Body of pancreas (tissue), 4 donors: Measurements from ENCODE around the gene ZFHX3. TPM values are rescaled to one million over a fixed set of nuclear protein-coding genes. Genes with fewer than 3 reads are reported as not detected.
A peak's percentile ranks its signal among the peaks of the same experiment; 100 is the strongest.

Source experiments
- ATAC-seq: fragments of 150-250 bp; one replicate; pipeline ENCODE4 v1.9.1; 2016
- DNase-seq, 4 donors: peaks; one replicate each; pipeline ENCODE4 v3.0.0-alpha.2; 2019
- H3K27ac ChIP-seq, 4 donors: fragments of 200-600 bp; sonication (generic); 1 replicate in 3 of 4; 2 replicates in 1 of 4; pipeline versions ENCODE4 v1.5.1 to v1.6.1; 2016 to 2019; ENCODE audit warnings: mild to moderate bottlenecking in 1 of 4, mixed read lengths in 1 of 4, moderate library complexity in 1 of 4
- H3K27me3 ChIP-seq, 2 donors: fragments of 200-600 bp; sonication (generic); one replicate each; pipeline ENCODE4 v1.6.0; 2016; ENCODE audit warnings: mild to moderate bottlenecking in 1 of 2
- H3K36me3 ChIP-seq, 2 donors: fragments of 200-600 bp; sonication (generic); replicated peaks in 1 of 2; 2 replicates each; pipeline ENCODE4 v1.5.1; 2016; ENCODE audit warnings: low read depth in 2 of 2; ENCODE audit not compliant: insufficient read depth in 1 of 2
- H3K4me1 ChIP-seq: fragments of 200-600 bp; sonication (generic); one replicate; pipeline ENCODE4 v1.6.0; 2016
- H3K4me3 ChIP-seq, 2 donors: fragments of 200-600 bp; sonication (generic); 1 replicate in 1 of 2; 2 replicates in 1 of 2; pipeline ENCODE4 v1.5.1; 2016 to 2019
- H3K9me3 ChIP-seq, 3 donors: fragments of 200-600 bp; sonication (generic); 1 replicate in 2 of 3; 2 replicates in 1 of 3; pipeline ENCODE4 v1.5.1; 2016
- CTCF ChIP-seq, 7 experiments: fragments of 450-650 bp in 4 of 7; fragments of 200-600 bp in 3 of 7; sonication (generic) in 3 of 7; IDR thresholded peaks; one replicate each; pipeline ENCODE4 v1.5.1; 2016 to 2019; ENCODE audit warnings: antibody characterized with exemption in 7 of 7
- POLR2A ChIP-seq, 3 donors: fragments of 450-650 bp; IDR thresholded peaks; one replicate each; pipeline ENCODE4 v1.6.1; 2016; ENCODE audit warnings: antibody characterized with exemption in 3 of 3, mild to moderate bottlenecking in 2 of 3
- WGBS, 2 donors: methylation state at CpG; one replicate each; pipeline ENCODE4 v1.1.5; 2017; 5-methylcytosine and 5-hydroxymethylcytosine counted together
- intact Hi-C: fragments of 100-400 bp; cut with DNase I; formaldehyde crosslinking; loops from one replicate; pipeline ENCODE4 v1.15.1; 2023
- total RNA-seq, 2 donors: library from RNA; depleted of rRNA; stranded (reverse); fragments of >200 nt; gene quantifications; one replicate each; pipeline ENCODE4 v1.1.0, GENCODE V29; 2016

ZFHX3 gene
- total RNA-seq, 2 donors from 2014 or later: 22.4 to 24.6 TPM

GRCh38 chr16:72852421-72852820 is 195.5 kb downstream of the ZFHX3 start:
- Histone ChIP-seq H3K9me3 (no peaks in the 10 kb centered on the region), H3K4me3 (no peak overlapping the region), H3K36me3 (no peaks in the 10 kb centered on the region), H3K27ac (no peak overlapping the region), H3K27me3 (no peaks in the 10 kb centered on the region), H3K4me1 (peaks cover 24% of the 10 kb centered on the region)
- ATAC-seq (no peak), DNase-seq (no peak)
- no peak for TF ChIP-seq POLR2A (IDR thresholded peaks at IDR 0.05)
- no peak for TF ChIP-seq CTCF (IDR thresholded peaks at IDR 0.05)
- intact Hi-C loops: no loop called here
- 88 to 92% methylated on average over 1 of the region's 1 CpG for WGBS, 2 donors

- ATAC-seq (no peak), DNase-seq (no peak)
- TF ChIP-seq CTCF (IDR thresholded peaks at IDR 0.05) (no peak), POLR2A (IDR thresholded peaks at IDR 0.05) (no peak)
- Histone ChIP-seq H3K36me3 (no peaks in the 10 kb centered on the region), H3K4me1 (peaks cover 22% of the 10 kb centered on the region), H3K27ac (no peak overlapping the region), H3K9me3 (no peaks in the 10 kb centered on the region), H3K27me3 (no peaks in the 10 kb centered on the region), H3K4me3 (no peak overlapping the region)
- intact Hi-C loops: no loop called here
- 75 to 90% methylated on average over 6 of the region's 6 CpGs for WGBS, 2 donors
These were observed 197.1 kb downstream of the ZFHX3 start for GRCh38 chr16:72850853-72851252.

DNA sequence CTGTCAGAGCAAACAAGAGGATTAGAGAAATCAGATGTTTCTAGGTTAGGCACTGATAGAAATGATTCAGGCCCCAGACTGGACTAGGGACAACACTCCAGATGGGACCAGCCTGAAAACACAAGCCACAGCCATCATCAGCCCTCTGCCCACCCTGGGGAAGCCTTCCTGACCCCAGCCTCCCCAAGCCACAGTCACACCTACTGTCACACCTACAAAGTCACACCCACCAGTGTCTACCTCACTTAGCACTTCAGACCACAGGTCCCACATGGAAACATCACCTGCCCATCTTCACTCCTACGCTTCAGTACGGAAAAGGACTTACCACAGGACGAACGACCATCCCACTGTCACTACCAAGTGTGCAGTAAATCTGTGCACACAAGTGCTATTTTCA is 197.9 kb downstream of the ZFHX3 start:
- no peaks in the 10 kb centered on the region for H3K9me3 ChIP-seq
- intact Hi-C loops: no loop called here
- ATAC-seq: no peak
- TF ChIP-seq POLR2A (IDR thresholded peaks at IDR 0.05) (no peak), CTCF (IDR thresholded peaks at IDR 0.05) (no peak)
- H3K27ac ChIP-seq: peak overlapping the region in 1 of 4 donors; percentile 11
- peaks cover 22% of the 10 kb centered on the region for H3K4me1 ChIP-seq
- no peak overlapping the region for H3K4me3 ChIP-seq
- no peaks in the 10 kb centered on the region for H3K36me3 ChIP-seq
- no peak for DNase-seq
- whole genome bisulfite sequencing, 2 donors: 91 to 98% methylated on average over 4 of the region's 4 CpGs
- H3K27me3 ChIP-seq: no peaks in the 10 kb centered on the region

DNA sequence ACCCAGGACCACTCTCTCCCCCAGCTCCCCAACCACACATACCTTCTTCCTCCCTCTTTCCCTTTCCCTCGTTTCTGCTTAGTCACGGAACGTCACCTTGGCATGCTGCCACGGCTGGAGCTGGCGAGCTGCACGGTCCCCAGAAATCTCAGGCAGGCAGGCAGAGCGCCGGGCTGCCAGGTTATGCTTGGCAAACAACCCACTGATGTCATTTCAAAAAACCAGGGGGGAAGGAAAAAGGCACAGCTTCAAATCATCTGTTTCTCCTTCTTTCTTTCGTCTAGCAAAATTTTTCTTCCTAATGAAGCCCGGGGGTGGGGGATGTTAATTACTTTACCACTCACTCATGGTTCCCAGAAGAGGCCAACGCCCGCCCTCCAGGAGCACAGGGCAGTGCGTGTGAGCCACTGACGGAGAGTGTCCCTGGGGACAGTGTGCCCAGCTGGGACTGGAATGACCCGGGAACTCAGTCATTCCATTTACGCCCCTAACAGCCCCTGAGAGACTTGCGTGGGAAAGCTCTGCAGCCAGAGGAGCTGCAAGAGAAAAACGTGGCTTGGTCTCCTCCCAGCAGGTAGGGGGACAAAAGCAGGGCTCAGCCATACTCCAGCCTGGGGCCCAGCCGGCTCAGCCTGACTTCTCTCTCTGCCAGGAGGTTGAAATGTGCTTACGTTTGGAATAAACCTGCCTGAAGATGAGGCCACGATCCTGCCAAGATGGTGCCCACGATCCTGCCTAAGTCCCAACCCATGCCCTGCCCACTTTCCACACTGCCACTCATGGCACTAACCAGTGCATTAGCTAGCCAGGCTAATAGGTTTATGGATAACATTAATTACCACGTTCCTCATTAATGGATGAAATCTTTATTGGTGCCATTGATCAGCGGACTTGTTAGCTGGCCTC is 198.9 kb downstream of the ZFHX3 start:
- 20 to 28% methylated on average over 23 to 24 of the region's 24 CpGs for WGBS, 2 donors
- intact Hi-C loops: no loop called here
- Histone ChIP-seq H3K27me3 (no peaks in the 10 kb centered on the region), H3K9me3 (no peaks in the 10 kb centered on the region), H3K4me1 (peaks cover 22% of the 10 kb centered on the region), H3K36me3 (no peaks in the 10 kb centered on the region), H3K4me3 (no peak overlapping the region), H3K27ac (peak overlapping the region; percentile 60 to 83 (median 82))
- peak in 2 of 3 donors; percentile 17 to 32 for TF ChIP-seq POLR2A (IDR thresholded peaks at IDR 0.05)
- no peak for TF ChIP-seq CTCF (IDR thresholded peaks at IDR 0.05)
- peak; percentile 90 to 92 (median 92) for DNase-seq
- ATAC-seq: peak; percentile 89
